Sigmoid colon (tissue), 7 donors: ENCODE measurements around the gene PPM1E. TPM values are rescaled to one million over a fixed set of nuclear protein-coding genes. Genes with fewer than 3 reads are reported as not detected.

Experiments
- DNase-seq: peaks from one replicate; pipeline ENCODE4 v3.0.0-alpha.2; 2019
- H3K27ac ChIP-seq, 4 donors: fragments of 200-600 bp; sonication (generic); one replicate each; pipeline ENCODE4 v1.5.1; 2016 to 2019; ENCODE audit warnings: mild to moderate bottlenecking in 1 of 4
- H3K27me3 ChIP-seq, 3 donors: fragments of 200-600 bp; sonication (generic); one replicate each; pipeline ENCODE4 v1.5.1; 2019; ENCODE audit warnings: mild to moderate bottlenecking in 1 of 3
- H3K36me3 ChIP-seq, 4 donors: fragments of 200-600 bp; sonication (generic); one replicate each; pipeline ENCODE4 v1.5.1; 2016 to 2019
- H3K4me1 ChIP-seq, 4 donors: fragments of 200-600 bp; sonication (generic); one replicate each; pipeline ENCODE4 v1.5.1; 2017 to 2019
- H3K4me3 ChIP-seq, 4 donors: fragments of 200-600 bp; sonication (generic); one replicate each; pipeline ENCODE4 v1.5.1; 2017 to 2019; ENCODE audit warnings: mild to moderate bottlenecking in 2 of 4, moderate library complexity in 1 of 4
- H3K9me3 ChIP-seq, 4 donors: fragments of 200-600 bp in 3 of 4; sonication (generic) in 3 of 4; one replicate each; pipeline versions ENCODE4 v1.5.1 to v1.6.1; 2013 to 2019
- CTCF ChIP-seq, 4 experiments: fragments of 450-650 bp in 3 of 4; fragments of 200-600 bp in 1 of 4; IDR thresholded peaks; one replicate each; pipeline ENCODE4 v1.5.1; 2016 to 2019; ENCODE audit warnings: antibody characterized with exemption in 4 of 4, mild to moderate bottlenecking in 3 of 4, moderate library complexity in 2 of 4
- EP300 ChIP-seq, 4 donors: sonication (generic); formaldehyde crosslinking; IDR thresholded peaks; one replicate each; pipeline ENCODE4 v1.6.1; 2017; ENCODE audit warnings: antibody characterized with exemption in 4 of 4
- POLR2A ChIP-seq, 2 donors: fragments of 450-650 bp; IDR thresholded peaks; one replicate each; pipeline ENCODE4 v1.6.1; 2016; ENCODE audit warnings: antibody characterized with exemption in 2 of 2, mild to moderate bottlenecking in 2 of 2, moderate library complexity in 2 of 2
- POLR2AphosphoS5 ChIP-seq, 4 donors: sonication (generic); formaldehyde crosslinking; IDR thresholded peaks; one replicate each; pipeline ENCODE4 v1.6.1; 2017; ENCODE audit warnings: antibody characterized with exemption in 4 of 4
- WGBS, 2 donors: extraction: QIAGEN DNeasy Blood & Tissue Kit; methylation state at CpG; one replicate each; pipeline ENCODE4 v1.1.7; 2013; 5-methylcytosine and 5-hydroxymethylcytosine counted together
- intact Hi-C: fragments of 100-400 bp; cut with DNase I; formaldehyde crosslinking; loops from one replicate; pipeline ENCODE4 v1.15.1; 2023
- polyA plus RNA-seq, 3 donors: library from polyadenylated mRNA; stranded (reverse); fragments of 200-250 nt; gene quantifications; one replicate each; pipeline ENCODE4 v1.2.3, GENCODE V29; 2013
- total RNA-seq, 4 donors: library from RNA; depleted of rRNA; stranded (reverse); fragments of >200 nt; gene quantifications; one replicate each; pipeline ENCODE4 v1.1.0, GENCODE V29; 2016
- donor health status: healthy with polysubstance abuse.
- donor health status: Bipolar disorder and iron deficiency.
- donor health status: healthy.

PPM1E gene
- total RNA-seq (under 1 TPM; 0.16 to 0.55 (median 0.38) TPM), polyA plus RNA-seq (under 1 TPM in 1 of 3 donors, not detected in 2; 0.20 TPM)

- peaks cover 0 to 21% (median 17%) of the 10 kb centered on the region in 4 donors for H3K4me1 ChIP-seq
These were observed at the start of gene PPM1E for GRCh38 chr17:58755577-58756245. PPM1E (plus strand) TSS chr17:58755854.

GRCh38 chr17:58706351-58707140 lies 49.1 kb upstream of the PPM1E start:
- H3K4me3 ChIP-seq = no peak overlapping the region
- H3K4me1 ChIP-seq = no peaks in the 10 kb centered on the region
- H3K27ac ChIP-seq = no peak overlapping the region
- DNase-seq = no peak
- H3K36me3 ChIP-seq = peaks cover 0 to 58% (median 0%) of the 10 kb centered on the region in 4 donors
- TF ChIP-seq CTCF (IDR thresholded peaks at IDR 0.05) (no peak), POLR2AphosphoS5 (IDR thresholded peaks at IDR 0.05) (no peak), POLR2A (IDR thresholded peaks at IDR 0.05) (no peak), EP300 (IDR thresholded peaks at IDR 0.05) (no peak)
- intact Hi-C loops = no loop called here
- no peaks in the 10 kb centered on the region for H3K27me3 ChIP-seq
- WGBS, 2 donors = 79 to 85% methylated on average over 3 of the region's 3 CpGs
- H3K9me3 ChIP-seq = no peaks in the 10 kb centered on the region

More at GRCh38 chr17:58755577-58756245, at the start of gene PPM1E:
- WGBS, 2 donors = 1 to 2% methylated on average over 71 of the region's 71 CpGs
- DNase-seq = no peak
- no peak within 1 kb of the TSS for H3K27ac ChIP-seq
- peak within 1 kb of the TSS; percentile 22 to 58 (median 50) for H3K4me3 ChIP-seq
- TF ChIP-seq POLR2AphosphoS5 (IDR thresholded peaks at IDR 0.05) (no peak), POLR2A (IDR thresholded peaks at IDR 0.05) (no peak), CTCF (IDR thresholded peaks at IDR 0.05) (no peak)
- peaks cover 9 to 63% (median 35%) of the 10 kb centered on the region in 3 donors for H3K27me3 ChIP-seq
- intact Hi-C loops = no loop called here
- H3K9me3 ChIP-seq = no peaks in the 10 kb centered on the region
- H3K36me3 ChIP-seq = no peaks in the 10 kb centered on the region

GRCh38 chr17:58710948-58711552 lies 44.6 kb upstream of the PPM1E start:
- WGBS, 2 donors = 52 to 55% methylated on average over 4 of the region's 4 CpGs
- TF ChIP-seq CTCF (IDR thresholded peaks at IDR 0.05) = peak in 2 of 4 experiments; percentile 51 to 64
- no peak for TF ChIP-seq EP300 (IDR thresholded peaks at IDR 0.05)
- no peak for TF ChIP-seq POLR2A (IDR thresholded peaks at IDR 0.05)
- no peak overlapping the region for H3K27ac ChIP-seq
- H3K4me1 ChIP-seq = no peaks in the 10 kb centered on the region
- no peak overlapping the region for H3K4me3 ChIP-seq
- intact Hi-C loops = loop anchor here (5.0 kb wide), 1 partner anchor 296 kb away; no protein-coding TSS in a partner anchor
- no peaks in the 10 kb centered on the region for H3K27me3 ChIP-seq
- no peaks in the 10 kb centered on the region for H3K9me3 ChIP-seq
- no peak for DNase-seq
- peaks cover 0 to 64% (median 3%) of the 10 kb centered on the region in 4 donors for H3K36me3 ChIP-seq

DNA sequence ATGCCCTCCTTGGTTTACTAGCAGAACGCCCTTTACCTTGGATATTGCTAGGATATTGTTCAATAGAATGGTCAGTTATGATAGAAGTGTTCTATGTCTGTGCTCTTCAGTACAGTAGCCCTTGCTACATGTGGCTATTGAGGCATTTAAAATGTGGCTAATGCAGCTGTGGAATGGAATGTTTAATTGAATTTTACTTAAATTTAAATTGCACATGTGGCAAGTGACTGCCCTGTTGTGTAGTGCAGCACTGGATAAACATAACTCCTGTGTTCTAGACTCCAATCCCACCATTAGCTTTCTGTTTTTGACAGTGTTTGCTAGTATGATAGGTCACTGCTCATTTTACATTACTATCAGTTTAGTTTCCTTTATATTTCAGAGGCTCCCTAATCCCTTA lies 33.4 kb upstream of the PPM1E start:
- peaks cover 0 to 54% (median 6%) of the 10 kb centered on the region in 4 donors for H3K36me3 ChIP-seq
- intact Hi-C loops = no loop called here

More for the DNA sequence above, 33.4 kb upstream of the PPM1E start:
- TF ChIP-seq POLR2A (IDR thresholded peaks at IDR 0.05) (no peak), CTCF (IDR thresholded peaks at IDR 0.05) (no peak), POLR2AphosphoS5 (IDR thresholded peaks at IDR 0.05) (no peak), EP300 (IDR thresholded peaks at IDR 0.05) (no peak)
- H3K27me3 ChIP-seq = no peaks in the 10 kb centered on the region
- no peak overlapping the region for H3K4me3 ChIP-seq
- H3K9me3 ChIP-seq = no peaks in the 10 kb centered on the region
- H3K4me1 ChIP-seq = no peaks in the 10 kb centered on the region
- WGBS, 2 donors = 90 to 95% methylated on average over 1 of the region's 1 CpG
- DNase-seq = no peak
- H3K27ac ChIP-seq = no peak overlapping the region
